Measurements from ENCODE around the gene PNPLA8.
"Not testable (repeated sequence)": the region's sequence is repeated elsewhere in the genome, so short reads cannot be mapped to it uniquely, and the experiment has no call there.

The PNPLA8 gene

GRCh38 chr7:108541478-108541877 is 15.5 kb upstream of the PNPLA8 start:
- CTCF ChIA-PET = interaction anchor here (1.2 to 1.9 kb wide), 2 partner anchors 11 to 24 kb away, joined by 3 to 4 read pairs; no protein-coding TSS in a partner anchor
- TF ChIP-seq CTCF (IDR thresholded peaks at IDR 0.05; ENCODE audit: control extremely low read depth, extremely low read depth, low read depth, missing control alignments) = no peak
- POLR2A ChIA-PET = no interaction called here
- DNase-seq (ENCODE audit: extremely low spot score) = no peak

GRCh38 chr7:108538685-108539084 is 12.8 kb upstream of the PNPLA8 start:
- DNase-seq (ENCODE audit: extremely low spot score); POLR2A ChIA-PET: not testable (repeated sequence)
- CTCF ChIA-PET = interaction anchor here (1.5 kb wide), 1 partner anchor 41 kb away, joined by 4 read pairs; no protein-coding TSS in a partner anchor

DNA sequence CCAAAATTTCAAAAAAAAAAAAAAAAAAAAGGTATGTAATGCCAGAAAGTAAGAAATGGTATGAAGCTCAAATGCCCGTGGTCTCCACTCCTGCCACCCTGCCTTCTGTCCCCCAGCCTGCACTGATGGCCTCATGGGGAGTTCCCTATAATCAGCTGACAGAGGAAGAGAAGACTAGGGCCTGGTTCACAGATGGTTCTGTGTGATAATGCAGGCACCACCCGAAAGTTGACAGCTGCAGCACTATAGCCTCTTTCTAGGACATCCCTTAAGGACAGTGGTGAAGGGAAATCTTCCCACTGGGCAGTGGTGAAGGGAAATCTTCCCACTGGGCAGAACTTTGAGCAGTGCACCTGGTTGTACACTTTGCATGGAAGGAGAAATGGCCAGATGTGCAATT is 12.3 kb upstream of the PNPLA8 start:
- CTCF ChIA-PET = interaction anchor here (1.5 kb wide), 1 partner anchor 41 kb away, joined by 4 read pairs; no protein-coding TSS in a partner anchor
- POLR2A ChIA-PET; DNase-seq (ENCODE audit: extremely low spot score): not testable (repeated sequence)

DNA sequence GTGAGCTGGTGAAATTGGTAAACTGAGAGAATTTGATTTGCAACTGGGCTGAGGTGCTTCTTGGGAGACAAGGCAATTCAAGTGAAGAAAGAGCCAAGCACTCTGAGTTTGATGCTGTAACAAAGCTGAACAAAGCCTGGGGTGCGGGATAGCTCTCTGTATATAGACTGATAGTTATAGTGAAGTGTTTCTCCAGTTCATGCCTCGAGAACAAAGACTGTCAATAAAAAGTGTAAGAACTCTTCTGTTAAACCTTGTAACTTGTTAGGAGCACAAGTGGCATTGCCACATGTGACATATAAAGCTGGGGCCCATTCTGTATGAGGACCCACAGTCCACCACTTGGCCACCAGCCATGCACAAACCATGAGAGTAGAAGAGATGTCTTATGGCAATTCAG is 11.3 kb upstream of the PNPLA8 start:
- DNase-seq (ENCODE audit: extremely low spot score) = no peak
- no peak for TF ChIP-seq CTCF (IDR thresholded peaks at IDR 0.05; ENCODE audit: control extremely low read depth, extremely low read depth, low read depth, missing control alignments)
- CTCF ChIA-PET = interaction anchor here (1.2 to 1.5 kb wide), 3 partner anchors 11 to 40 kb away, joined by 3 to 6 read pairs (median 4); partner anchors contain the start of genes DNAJB9 and THAP5
- POLR2A ChIA-PET = no interaction called here

DNA sequence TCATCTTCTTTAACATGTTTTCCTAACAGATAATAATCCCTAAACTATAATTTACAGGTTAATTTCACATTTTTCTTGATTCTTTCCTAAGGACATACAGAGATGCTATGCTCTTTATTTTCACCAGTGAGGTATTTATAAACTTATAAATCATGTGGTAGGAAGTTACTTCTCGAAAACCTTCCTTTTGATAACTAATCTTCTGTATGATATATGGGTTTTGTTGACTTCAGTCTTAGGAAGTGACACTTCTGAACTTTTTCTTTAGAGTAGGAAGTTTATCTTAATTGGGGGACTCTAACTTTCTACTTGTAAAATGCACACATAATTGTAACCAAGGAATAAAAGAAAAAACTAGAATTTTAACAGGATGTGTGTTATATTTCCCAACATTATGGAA is 9.8 kb upstream of the PNPLA8 start:
- CTCF ChIA-PET = no interaction called here
- DNase-seq (ENCODE audit: extremely low spot score) = no peak

DNA sequence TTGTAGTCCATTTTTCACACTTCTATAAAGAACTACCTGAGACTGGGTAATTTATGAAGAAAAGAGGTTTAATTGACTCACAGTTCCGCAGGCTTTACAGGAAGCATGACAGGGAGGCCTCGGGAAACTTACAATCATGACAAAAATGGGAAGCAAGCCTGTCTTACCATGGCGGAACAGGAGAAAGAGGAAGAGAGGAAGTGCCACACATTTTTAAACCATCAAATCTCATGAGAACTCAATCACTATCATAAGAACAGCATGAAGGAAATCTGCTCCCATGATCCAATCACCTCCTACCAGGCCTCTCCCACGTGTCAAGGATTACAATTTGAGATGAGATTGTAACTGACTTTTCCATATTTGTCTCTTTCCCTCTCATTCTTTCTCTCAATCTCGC is 9.3 kb upstream of the PNPLA8 start:
- no peak for TF ChIP-seq CTCF (IDR thresholded peaks at IDR 0.05; ENCODE audit: control extremely low read depth, extremely low read depth, low read depth, missing control alignments)
- no peak for DNase-seq (ENCODE audit: extremely low spot score)
- POLR2A ChIA-PET = no interaction called here
- CTCF ChIA-PET = no interaction called here

More for the DNA sequence above, 9.8 kb upstream of the PNPLA8 start:
- TF ChIP-seq CTCF (IDR thresholded peaks at IDR 0.05; ENCODE audit: control extremely low read depth, extremely low read depth, low read depth, missing control alignments) = no peak
- POLR2A ChIA-PET = no interaction called here

- CTCF ChIA-PET = interaction anchor here (1.2 to 1.3 kb wide), 2 partner anchors 19 to 26 kb away, joined by 3 to 7 read pairs; no protein-coding TSS in a partner anchor
- no peak for TF ChIP-seq CTCF (IDR thresholded peaks at IDR 0.05; ENCODE audit: control extremely low read depth, extremely low read depth, low read depth, missing control alignments)
These were observed 7.8 kb upstream of the PNPLA8 start for GRCh38 chr7:108533712-108534111.

DNA sequence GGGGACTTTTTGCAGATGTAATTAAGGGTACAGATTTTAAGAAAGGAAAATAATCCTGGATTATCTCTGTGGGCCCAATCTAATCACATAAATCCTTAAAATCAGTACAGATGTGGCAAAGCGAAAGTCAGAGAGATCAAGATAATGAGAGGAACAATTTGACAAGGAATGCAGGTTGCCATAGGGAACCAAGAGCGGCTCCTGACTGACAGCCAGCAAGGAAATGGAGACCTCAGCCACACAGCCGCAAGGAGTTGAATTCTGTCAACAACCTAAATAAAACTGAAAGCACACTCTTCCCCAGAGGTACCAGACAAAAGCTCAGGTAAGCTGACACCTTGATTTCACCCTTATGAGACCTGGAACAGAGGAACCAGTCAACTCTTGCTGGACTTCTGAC is 3.4 kb upstream of the PNPLA8 start:
- ChIA-PET CTCF (interaction anchor here (1.6 kb wide), 1 partner anchor 32 kb away, joined by 4 read pairs; no protein-coding TSS in a partner anchor), POLR2A (no interaction called here)
- TF ChIP-seq CTCF (IDR thresholded peaks at IDR 0.05; ENCODE audit: control extremely low read depth, extremely low read depth, low read depth, missing control alignments) = no peak
- no peak for DNase-seq (ENCODE audit: extremely low spot score)

More at GRCh38 chr7:108533712-108534111, 7.8 kb upstream of the PNPLA8 start:
- POLR2A ChIA-PET = no interaction called here
- DNase-seq (ENCODE audit: extremely low spot score) = no peak

All from GM10248 (cell line).